HG02759 (cell line): Measurements from ENCODE around the gene CASZ1.

Experiments
- ATAC-seq: cut with Tn5 transposase; IDR thresholded peaks from one replicate; pipeline ENCODE4 v1.9.1; 2021; ENCODE audit warnings: mild to moderate bottlenecking, moderate library complexity; ENCODE audit not compliant: unreplicated experiment

Gene CASZ1

DNA sequence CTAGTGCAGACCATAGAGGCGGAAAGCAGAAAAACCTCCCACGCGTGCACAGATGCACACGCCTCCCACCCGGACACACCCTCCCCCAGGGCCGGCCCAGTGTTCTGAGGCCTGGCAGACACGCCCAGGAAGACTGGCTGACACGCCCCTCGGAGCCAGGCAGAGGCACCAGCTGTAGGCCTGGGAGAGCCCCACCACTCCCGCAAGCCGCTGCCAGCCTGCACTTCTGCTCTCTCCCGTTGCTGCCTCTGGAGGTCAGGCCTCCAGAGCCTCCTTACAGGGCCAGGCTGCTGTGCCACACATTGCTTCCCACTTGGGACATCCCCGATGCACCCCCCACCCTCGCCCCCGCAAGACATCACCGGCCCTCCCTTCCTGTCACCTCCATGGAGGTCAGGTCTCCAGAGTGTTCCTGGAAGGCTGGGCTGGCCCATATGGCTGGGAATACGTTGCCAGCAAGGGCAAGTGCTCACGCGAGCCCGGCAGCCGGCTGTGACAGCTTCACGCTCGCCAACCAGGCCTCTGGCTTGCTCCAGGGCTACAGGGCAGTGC is 40.4 kb downstream of the CASZ1 start:
- ATAC-seq: no peak

DNA sequence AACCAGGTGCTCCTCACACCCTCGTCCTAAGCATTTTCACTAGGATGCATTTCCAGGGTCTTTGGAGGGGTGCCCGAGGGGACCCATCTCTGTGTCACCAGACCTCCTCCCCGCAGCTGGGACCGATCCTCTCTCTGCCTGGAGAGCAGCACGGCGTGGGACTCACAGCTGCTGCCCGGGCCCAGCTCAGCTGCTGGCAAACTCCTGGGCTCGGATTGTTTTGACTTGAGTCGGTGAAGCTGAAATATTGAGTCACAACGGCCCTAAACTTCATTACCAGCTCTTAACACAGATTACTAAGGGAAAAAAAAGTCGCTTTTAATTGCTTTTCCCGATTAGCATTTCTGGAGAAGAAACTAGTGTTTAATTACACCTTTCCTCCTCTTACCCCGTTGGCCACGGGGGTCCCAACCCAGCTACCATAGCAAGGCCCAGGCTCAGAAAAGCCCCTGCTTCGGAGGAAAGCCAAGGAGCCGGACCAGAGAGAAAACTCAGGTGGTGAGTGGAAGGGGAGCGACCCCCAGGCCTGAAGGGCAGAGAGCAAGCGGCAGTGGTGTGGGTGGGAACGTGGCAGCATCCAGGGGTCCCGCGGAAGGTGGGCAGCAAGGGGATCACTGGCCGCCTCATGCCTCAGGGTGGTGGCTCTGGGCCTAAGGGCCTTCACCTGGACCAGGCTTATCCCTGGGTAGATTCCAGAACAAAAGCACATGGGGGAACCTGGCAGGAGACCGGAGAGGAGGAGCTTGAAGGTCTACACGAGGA is 41.7 kb downstream of the CASZ1 start:
- ATAC-seq: no peak

DNA sequence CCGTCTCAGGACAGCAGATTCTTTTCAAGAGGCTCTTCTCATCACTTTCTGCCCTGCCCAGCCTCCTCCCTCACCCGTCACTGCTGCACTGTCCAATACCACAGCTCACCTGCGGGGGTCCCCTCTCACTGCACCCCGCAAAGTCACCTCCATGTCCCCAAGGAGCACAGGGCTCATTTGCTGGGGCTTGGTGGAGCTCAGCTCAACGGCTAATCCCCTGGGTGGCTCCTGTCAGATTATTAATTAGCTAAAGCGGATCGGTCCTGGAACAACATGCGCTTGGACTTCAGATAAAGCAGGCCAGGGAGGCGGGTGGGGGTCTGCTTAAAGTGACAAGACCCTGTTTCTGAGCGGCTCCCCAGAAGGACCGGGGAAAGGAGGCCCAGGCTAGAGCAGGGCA is 43.1 kb downstream of the CASZ1 start:
- ATAC-seq: no peak

DNA sequence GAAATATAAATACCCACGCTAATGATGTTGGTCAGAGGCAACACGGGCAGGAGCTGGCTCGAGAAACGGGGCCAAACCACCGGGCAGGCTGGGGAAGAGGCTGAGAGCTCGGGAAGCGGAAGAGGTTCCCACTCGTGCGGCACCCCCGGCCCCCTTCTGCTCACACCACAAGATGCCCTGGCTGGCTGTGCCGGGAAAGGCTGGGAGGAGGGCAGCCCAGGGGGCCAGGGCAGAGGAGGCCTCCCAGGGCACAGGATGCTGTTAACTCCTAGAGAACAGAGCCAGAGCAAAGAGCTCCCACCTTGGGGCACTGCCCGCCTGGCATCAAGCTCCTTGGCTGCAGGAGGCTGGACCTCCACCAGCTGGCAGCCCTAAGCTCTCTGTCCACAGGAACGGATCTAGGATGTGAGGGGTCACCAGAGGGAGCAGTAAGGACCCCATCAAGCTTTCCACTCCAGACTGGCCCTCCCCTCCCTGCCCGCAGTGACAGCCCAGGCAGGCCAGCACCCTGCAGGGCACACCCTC is 44.8 kb downstream of the CASZ1 start:
- ATAC-seq: no peak

DNA sequence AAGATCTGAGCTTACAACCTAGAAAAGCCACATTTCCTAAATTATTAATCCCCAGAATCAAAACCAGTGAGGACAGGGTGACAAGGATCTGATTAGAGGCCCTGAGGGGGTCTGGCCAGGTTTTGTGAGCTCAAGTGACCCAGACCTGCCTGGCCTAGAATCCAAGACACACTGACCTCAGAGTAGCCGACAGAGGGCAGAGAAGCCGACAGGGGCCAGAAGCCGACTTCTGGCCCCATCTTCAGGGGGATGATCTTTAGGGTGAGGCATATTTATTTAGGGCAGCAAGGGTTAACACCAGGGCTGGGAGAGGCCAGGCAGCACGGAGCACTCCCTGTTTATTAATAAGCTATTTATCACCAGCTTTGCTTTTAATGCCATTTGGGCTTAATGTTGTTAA is 45.3 kb downstream of the CASZ1 start:
- ATAC-seq: no peak

DNA sequence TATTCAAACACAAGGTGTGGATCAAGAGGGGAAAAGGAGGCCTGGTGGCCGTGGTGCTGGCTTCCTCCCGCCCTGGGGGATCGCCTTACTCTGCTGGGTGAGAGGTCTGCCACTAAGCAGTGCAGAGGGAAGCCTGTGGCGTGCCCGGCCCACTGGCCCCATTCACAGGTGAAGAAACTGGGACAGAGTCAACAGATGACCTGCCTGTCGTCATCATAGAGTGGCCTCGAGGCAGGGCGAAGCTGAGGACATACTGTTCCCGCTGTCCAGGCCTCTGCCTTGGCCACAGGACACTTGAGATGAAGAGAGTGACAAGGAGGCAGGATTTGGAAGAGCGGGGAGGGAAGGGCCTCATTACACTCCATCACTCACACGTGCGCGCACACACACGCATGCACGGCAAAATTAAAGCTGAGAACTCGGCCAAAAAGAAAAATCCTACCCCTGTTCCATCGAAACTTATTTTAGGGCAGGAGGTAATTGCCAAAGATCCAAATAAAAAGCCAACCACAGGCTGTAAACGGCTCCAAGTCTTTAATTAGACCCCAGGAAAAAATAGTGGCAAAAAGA is 50.5 kb downstream of the CASZ1 start:
- ATAC-seq: no peak

DNA sequence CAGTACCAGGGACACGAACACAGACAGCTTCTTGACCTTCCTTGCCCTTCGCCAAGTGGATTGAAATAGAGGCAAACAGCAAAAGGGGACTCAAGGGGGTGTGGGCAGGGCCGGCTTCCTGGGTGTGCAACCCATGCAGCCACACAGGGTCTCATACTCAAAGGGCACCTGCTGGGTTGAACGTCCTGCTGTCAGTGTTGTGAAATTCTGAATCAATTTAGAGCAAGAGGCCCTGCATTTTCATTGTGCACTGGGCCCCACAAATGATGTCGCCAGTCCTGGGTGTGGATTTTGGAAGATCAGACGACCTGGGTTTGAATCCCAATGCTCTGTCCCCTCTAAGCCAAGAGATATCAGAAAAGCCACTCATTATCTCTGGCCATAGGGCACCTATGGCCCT is 51.1 kb downstream of the CASZ1 start:
- ATAC-seq: no peak

DNA sequence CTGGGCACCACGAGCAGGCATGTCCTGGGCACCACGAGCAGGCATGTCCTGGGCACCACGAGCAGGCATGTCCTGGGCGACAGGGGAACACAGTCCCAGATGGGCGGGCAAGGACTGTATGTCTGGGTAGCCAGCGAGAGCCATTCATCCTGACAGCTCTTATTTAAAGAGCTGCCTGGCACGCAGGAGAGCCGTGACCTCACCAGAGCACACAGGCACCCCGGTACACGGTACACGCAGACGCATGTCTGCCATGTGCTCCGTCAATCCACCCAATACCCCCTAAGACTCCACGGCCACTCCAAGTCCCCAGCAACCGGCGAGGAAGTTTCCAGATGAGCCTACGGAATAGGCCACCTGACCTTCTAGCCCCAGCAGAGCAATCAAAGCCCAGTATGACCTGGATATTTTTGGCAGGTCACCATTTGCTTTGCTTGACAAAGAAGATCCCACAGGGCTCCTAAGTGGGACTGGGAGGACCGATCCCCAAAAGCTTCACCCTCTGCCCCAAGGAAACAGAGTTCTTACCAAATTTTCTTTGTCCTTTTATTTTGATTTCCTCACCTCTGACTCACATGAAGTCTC is 51.7 kb downstream of the CASZ1 start:
- ATAC-seq: no peak

DNA sequence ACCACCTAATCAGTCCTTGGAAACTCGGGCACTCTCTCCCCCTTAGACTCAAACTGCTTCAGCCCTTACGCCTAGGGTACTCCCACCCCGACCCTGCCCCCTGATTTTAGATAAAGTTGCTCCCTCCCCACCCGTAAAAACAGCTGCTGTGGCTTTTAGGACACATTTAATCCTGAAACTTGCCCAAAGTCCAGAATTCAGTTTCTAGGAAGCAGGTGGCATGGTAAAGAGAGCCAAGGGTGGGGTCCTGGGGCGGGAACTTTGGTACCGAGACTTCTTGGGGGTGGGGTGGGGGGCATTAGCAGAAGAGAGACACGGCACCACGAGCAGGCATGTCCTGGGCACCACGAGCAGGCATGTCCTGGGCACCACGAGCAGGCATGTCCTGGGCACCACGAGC is 52.4 kb downstream of the CASZ1 start:
- no peak for ATAC-seq

DNA sequence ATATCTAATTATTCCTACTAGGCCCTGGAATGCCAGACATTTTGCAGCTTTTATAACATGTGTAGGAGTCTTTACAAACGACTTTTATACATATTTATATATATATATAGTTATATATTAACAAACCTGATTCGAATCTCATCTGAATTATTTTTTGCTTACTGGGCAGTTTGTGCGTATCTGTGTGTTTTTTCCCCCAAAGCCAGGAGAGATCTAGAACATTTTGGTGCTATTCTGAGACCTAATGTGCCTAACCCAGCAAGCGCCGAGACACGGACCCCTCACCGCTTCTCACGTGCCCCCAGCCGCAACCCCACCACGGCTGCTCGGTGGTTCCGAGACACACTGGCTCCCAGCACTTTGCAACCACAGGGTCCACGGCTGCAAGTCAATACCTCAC is 54.8 kb downstream of the CASZ1 start:
- no peak for ATAC-seq

DNA sequence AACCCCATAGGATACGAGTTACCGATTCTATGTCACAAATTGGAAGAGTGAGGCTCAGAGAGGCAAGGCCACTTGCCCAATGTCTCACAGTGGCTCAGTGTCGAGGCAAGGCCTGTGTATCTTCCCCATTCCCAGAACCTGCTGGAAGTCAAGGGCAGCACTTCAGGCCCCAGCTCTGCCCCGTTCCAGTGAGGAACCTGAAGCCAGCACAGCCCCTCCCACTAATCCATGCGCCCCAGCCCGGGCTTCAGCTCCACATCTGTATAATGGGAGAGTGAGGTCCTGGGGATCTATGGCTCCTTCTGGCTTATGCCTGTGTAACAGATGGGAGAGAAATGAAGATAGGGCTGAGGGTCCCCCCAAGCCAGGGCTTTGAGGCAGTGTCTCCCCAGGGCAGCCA is 56.3 kb downstream of the CASZ1 start:
- ATAC-seq: no peak

DNA sequence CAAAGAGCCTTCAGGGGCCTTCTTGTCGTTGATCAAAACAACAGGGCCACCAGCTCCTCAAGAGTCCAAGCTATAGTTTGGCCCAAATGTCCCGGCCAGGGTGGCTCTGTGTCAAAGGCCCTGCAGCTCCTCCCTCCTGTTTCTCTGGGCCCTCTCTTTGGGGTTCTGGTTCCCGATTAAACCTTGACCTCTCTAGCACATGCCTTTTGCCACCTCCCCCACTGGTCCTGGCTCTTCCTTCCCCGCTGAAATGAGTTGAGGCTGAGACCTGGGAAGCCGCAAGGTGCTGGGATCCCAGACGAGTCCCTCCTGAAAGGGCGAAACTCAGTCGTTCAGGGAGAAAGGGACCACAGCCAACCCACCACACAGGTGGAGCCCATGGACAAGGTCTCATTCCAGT is 56.9 kb downstream of the CASZ1 start:
- no peak for ATAC-seq

DNA sequence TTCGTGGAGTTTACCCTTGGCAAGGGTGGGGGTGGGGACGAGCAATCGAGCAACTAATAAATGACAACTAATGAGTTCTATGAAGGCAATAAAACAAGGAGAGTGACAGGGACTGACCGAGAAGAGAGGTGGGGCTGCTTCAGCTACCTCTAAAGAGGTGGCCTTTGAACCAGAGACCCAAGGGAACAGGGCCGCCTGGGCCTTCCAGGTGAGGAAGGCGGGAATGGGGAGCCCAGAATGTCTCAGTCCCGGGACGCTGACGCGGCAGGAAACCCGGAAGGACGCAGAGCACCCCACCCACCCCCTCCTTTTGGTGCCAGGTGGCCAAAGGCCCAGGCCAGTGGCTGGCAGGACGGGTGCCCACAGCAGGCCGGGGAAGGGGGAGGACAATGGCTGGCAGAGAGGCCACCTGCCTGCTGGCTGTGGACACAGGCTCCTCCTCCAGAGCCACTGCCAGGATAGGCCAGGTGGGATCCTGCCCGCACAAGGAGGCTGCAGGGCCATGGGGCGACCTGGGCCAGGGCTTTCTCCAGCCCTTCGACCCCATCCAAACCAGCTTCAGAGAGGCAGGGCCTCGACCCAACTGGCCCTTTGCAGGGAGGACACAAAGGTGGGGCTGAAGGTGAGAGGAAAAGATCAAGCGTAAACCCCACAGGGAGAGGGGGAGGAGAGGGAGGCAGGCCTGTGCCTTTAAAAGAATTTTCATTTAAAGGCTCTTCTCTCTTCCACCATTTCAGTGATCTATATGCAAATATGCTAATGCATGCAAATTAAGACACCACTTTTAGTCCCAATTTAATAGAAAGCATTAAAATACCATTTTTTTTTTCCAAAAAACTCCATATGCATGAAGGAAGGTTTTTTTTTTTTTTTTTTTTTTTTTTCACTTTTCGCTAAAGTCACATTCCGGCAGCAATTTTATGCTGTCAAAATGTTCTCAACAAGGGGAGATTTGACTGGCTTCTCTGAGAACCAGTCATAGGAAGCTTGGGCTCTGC is 58.1 kb downstream of the CASZ1 start:
- ATAC-seq: no peak

DNA sequence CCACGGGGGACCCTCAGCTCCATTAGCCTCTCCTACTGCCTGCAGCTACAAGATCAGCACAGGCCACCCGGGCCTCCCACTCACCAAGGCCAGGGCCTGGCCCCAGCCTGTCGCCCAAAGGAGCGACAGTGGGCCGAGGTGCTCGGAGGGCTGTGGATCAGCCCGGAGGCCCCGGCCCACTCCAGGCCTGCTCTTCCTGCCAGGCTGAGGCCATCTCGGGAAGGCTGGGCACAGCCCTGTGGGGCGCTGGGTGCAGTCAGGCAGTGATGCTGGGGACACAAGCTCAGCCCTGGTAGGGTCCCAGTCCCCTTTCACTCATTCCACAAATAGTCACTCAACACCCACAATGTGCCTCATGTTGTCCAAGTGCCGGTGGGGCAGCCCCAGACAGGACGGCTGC is 58.8 kb downstream of the CASZ1 start:
- no peak for ATAC-seq

DNA sequence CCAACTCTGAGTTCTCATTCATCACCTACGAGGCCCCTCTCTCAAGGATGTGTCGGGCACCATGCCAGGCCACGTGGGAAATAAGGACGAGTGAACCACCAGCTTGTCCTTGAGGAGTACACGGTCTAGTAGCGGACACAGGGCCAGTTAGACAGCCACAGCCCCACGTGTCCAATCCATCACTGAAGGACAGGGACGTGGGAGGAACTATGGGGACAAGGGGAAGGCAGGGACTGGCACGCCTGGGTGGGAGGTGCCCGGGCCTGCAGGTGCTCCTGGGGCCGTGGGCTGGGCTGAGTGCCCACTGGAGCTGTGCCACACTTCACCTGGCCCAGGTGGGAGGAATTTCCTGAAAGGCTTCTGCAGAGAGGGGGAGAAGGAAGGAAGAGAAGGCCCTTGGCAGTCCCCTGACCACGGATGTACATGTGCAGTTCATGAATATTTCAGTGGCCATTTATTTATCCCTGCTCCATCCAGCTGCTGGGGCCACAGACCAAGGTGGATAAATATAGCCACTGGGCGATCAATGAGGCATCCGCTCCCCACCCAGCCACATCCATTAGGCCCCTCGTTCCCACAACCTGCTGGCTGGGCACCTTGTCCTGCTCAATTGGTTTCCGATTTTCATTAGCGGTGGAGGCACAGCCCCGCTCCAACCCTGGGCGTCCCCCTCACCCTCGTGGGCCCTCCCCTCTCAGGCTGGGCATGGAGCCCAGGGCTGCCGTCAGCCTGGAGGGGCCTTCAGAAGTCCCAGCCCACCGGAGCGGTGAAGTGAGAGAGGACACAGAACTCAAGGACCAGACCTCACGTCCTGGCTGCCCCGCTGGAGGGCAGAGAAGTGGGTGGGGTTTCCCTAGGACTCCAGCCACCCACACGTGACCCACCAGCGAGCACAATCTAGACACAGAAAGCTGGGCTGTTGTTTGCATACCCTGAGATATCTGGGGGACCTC is 59.5 kb downstream of the CASZ1 start:
- ATAC-seq: no peak

DNA sequence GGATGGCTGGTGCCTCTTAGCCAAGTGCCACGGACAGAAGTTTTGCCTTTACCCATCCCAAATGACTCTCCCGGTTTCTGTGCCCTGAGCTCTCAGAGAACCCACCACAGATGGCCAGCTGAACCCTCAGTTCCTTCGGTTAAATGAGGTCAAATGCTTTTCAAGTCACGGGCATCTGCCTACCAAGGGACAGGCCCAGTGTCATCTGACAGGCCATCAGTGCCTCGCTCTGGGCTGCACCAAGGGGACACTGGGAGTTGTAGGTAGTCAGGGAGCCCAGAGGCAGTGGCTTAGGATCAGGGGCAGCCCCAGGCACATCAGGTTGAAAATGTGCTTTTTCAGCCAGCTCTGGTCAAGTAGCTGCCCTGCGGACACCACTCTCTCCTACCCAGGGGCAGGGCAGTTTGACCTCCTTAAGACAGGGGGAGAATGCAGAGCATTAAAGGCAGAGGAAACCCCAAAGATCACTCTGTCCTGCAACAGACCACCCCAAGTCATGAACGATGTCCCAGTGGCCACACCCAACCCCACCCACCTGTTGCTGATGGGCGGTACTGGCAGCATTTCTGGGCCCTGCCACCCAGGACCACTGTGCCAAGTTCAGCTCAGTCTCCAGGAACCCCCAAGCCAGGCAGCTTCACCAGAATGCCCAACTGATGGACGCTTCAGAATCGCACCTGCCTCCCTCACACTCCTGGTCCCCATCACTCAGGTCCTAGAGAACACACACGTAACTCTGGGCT is 60.7 kb downstream of the CASZ1 start:
- ATAC-seq: no peak

DNA sequence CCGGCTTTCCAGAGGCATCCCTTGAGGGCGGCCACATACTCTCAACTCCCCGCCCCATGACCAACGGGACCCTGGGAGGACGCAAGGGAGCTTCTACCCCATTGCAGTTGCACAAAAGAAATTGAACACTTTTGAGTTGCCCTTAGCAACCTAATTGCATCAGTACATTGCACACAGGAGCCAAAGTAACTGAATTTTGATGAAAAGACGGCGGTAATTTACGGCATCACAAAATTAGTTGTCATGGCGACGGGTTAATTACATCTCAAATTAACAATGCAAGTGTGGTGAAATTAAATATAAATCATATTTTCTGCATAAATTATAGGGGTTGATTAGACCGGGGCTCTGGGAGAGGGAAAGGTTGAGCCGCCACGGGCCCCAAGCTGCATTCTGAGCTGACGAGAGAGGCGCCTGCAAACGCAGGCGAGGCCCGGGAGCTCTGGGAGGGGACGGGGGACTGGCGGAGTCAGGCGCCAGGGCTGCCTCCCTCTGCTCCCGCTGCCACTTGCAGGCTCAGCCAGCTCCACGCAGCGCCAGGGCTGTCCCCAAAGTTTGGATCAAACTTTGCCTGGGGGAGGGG is 61.4 kb downstream of the CASZ1 start:
- ATAC-seq: no peak

DNA sequence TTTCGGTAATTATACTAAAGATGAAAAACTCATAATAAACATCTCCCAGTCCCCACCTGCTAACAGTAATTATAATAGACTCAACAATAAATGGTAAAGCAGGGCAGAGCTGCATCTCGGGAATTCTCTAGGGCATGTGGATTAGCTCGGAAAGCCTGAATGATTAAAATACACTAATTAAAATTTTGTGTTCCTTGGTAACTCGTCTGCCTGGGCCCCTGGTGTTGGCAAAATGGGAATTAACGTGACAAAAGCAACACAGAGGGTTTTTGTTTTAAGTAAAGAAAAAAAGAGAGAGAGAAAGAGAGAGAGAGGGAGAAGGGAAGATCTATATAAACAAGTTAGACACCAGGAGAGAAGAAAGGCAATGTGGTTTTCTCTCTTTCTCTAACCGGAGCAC is 62.1 kb downstream of the CASZ1 start:
- no peak for ATAC-seq
